Smooth muscle cell (in vitro differentiated cells): ENCODE data around the gene NALCN. TPM values are rescaled to one million over a fixed set of nuclear protein-coding genes. Genes with fewer than 3 reads are reported as not detected.

ENCODE experiments used
- DNase-seq: peaks from one replicate; lab custom pipeline; 2025; ENCODE audit not compliant: unreplicated experiment; lab: John Stamatoyannopoulos, UW
- H2AFZ ChIP-seq: fragments of 200-600 bp; sonication (generic); 2 replicates; pipeline ENCODE4 v1.6.0; 2016; ENCODE audit warnings: antibody characterized with exemption, low read depth, mild to moderate bottlenecking
- H3F3A ChIP-seq: fragments of 200-600 bp; sonication (generic); 2 replicates; pipeline ENCODE4 v1.6.0; 2017; ENCODE audit warnings: antibody characterized with exemption, low read depth
- H3K27ac ChIP-seq: fragments of 200-600 bp; sonication (generic); 2 replicates; pipeline ENCODE4 v1.5.1; 2016; ENCODE audit warnings: low read depth, mild to moderate bottlenecking
- H3K27me3 ChIP-seq: fragments of 200-600 bp; sonication (generic); 2 replicates; pipeline ENCODE4 v1.6.1; 2016; ENCODE audit warnings: low read depth, mild to moderate bottlenecking
- H3K36me3 ChIP-seq: fragments of 200-600 bp; sonication (generic); 2 replicates; pipeline ENCODE4 v1.5.1; 2016; ENCODE audit warnings: low read depth
- H3K4me1 ChIP-seq: fragments of 200-600 bp; sonication (generic); 2 replicates; pipeline ENCODE4 v1.5.1; 2016; ENCODE audit warnings: low read depth
- H3K4me2 ChIP-seq: fragments of 200-600 bp; sonication (generic); 2 replicates; pipeline ENCODE4 v1.6.0; 2016; ENCODE audit warnings: mild to moderate bottlenecking
- H3K4me3 ChIP-seq: fragments of 200-600 bp; sonication (generic); 2 replicates; pipeline ENCODE4 v1.5.1; 2016; ENCODE audit warnings: mild to moderate bottlenecking
- H3K79me2 ChIP-seq: fragments of 200-600 bp; sonication (generic); 2 replicates; pipeline ENCODE4 v1.6.0; 2016; ENCODE audit warnings: low read depth, mild to moderate bottlenecking
- H3K9ac ChIP-seq: fragments of 200-600 bp; sonication (generic); 2 replicates; pipeline ENCODE4 v1.6.0; 2016; ENCODE audit warnings: low read depth
- H3K9me3 ChIP-seq: fragments of 200-600 bp; sonication (generic); replicated peaks from 2 replicates; pipeline ENCODE4 v1.5.1; 2016; ENCODE audit warnings: low read depth
- H4K20me1 ChIP-seq: fragments of 200-600 bp; sonication (generic); 2 replicates; pipeline ENCODE4 v1.6.0; 2016; ENCODE audit warnings: low read depth
- WGBS: methylation state at CpG from one replicate; pipeline ENCODE4 v1.1.7; 2016; ENCODE audit warnings: low lambda C conversion rate; 5-methylcytosine and 5-hydroxymethylcytosine counted together
- polyA plus RNA-seq: library from polyadenylated mRNA; unstranded; fragments of >200 nt; fragmentation: Nextera tagmentation; extraction: Ambion mirVana; gene quantifications from 2 replicates; pipeline ENCODE4 v1.2.1, GENCODE V29; 2016
- total RNA-seq: library from RNA; depleted of rRNA; stranded (reverse); fragments of >200 nt; gene quantifications from 2 replicates; pipeline ENCODE4 v1.2.3, GENCODE V29; 2014
- TF ChIP-seq, protein P1 (sequence below): fragments of 200-600 bp; sonication (generic); IDR thresholded peaks from 2 replicates; pipeline ENCODE4 v1.5.1; 2017; ENCODE audit warnings: borderline replicate concordance, mild to moderate bottlenecking, antibody characterized with exemption; ENCODE audit not compliant: insufficient read depth, poor library complexity, severe bottlenecking

The NALCN gene
- total and polyA plus RNA-seq, 2 experiments from 2014 or later = 4.1 to 6.0 TPM

DNA sequence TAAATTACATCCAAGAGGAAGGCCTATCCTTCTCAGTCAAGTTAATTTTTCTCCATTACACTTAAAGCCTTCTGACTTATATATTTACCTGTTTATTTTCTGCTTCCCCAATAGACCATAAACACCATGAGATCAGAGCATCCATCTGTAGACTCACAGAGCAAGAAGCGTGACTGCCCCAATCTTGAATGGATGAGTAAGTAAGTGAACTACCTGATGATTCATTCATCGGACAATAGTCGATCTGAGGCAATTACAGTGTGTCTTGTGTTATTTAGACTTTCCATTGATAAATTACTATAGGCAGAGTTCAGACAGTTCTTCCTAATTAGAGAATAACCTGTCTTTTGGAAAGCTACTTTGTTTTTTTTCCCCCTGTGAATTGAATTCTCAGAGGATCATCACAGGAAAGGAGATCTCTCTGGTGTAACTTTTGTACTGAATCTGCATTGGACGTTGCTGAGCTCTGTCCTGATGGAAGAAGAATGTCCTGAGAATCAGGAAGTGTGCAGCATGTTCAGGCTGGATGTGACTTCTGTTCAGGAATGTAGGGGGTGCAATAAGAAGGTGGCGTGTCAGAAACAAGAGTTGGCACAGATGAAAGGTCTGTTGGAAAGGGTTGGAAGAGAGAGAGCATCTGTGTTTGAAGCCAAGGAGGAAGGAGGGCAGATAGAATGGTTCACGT lies 367.0 kb downstream of the NALCN start:
- Histone ChIP-seq H3K27ac (no peak overlapping the region), H3K9ac (no peak overlapping the region), H2AFZ (no peak overlapping the region), H3K36me3 (no peaks in the 10 kb centered on the region), H3K27me3 (peaks cover 6% of the 10 kb centered on the region), H3K9me3 (no peaks in the 10 kb centered on the region), H3F3A (no peaks in the 10 kb centered on the region), H3K4me2 (no peak overlapping the region), H3K4me1 (no peaks in the 10 kb centered on the region), H3K4me3 (no peak overlapping the region), H3K79me2 (no peaks in the 10 kb centered on the region), H4K20me1 (no peaks in the 10 kb centered on the region)
- WGBS = 79% methylated on average over 6 of the region's 6 CpGs
- DNase-seq = no peak
- TF ChIP-seq, protein P1, sequence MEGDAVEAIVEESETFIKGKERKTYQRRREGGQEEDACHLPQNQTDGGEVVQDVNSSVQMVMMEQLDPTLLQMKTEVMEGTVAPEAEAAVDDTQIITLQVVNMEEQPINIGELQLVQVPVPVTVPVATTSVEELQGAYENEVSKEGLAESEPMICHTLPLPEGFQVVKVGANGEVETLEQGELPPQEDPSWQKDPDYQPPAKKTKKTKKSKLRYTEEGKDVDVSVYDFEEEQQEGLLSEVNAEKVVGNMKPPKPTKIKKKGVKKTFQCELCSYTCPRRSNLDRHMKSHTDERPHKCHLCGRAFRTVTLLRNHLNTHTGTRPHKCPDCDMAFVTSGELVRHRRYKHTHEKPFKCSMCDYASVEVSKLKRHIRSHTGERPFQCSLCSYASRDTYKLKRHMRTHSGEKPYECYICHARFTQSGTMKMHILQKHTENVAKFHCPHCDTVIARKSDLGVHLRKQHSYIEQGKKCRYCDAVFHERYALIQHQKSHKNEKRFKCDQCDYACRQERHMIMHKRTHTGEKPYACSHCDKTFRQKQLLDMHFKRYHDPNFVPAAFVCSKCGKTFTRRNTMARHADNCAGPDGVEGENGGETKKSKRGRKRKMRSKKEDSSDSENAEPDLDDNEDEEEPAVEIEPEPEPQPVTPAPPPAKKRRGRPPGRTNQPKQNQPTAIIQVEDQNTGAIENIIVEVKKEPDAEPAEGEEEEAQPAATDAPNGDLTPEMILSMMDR = no peak

DNA sequence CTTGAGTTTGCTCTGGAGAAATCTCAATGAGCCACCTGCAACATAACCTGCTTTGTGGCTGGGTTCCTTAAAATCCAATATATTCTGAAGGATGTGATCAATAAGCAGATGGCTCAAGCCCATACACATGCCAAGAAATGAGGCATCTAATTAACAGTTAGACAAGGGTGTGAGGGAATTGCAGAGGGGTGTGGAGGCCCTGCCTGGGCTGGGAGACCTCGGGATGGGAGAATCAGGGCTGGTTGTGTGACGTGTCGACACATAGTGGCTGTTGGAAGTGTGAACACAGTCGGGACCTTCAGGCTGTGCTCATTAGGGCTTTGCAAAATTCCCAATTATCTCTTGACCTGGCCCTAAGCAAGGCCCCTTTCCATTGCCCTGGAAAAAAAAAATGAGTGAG lies 379.8 kb downstream of the NALCN start:
- Histone ChIP-seq H4K20me1 (no peaks in the 10 kb centered on the region), H3K79me2 (no peaks in the 10 kb centered on the region), H2AFZ (no peak overlapping the region), H3K9me3 (no peaks in the 10 kb centered on the region), H3K27ac (no peak overlapping the region), H3K4me3 (no peak overlapping the region), H3F3A (no peaks in the 10 kb centered on the region), H3K36me3 (no peaks in the 10 kb centered on the region), H3K27me3 (no peaks in the 10 kb centered on the region), H3K4me1 (no peaks in the 10 kb centered on the region), H3K9ac (no peak overlapping the region), H3K4me2 (no peak overlapping the region)
- WGBS = 97% methylated on average over 4 of the region's 4 CpGs
- TF ChIP-seq, protein P1 = no peak
- no peak for DNase-seq

- no peaks in the 10 kb centered on the region for H3F3A ChIP-seq
- TF ChIP-seq, protein P1 = no peak
- 88% methylated on average over 6 of the region's 6 CpGs for WGBS
Observed at GRCh38 chr13:101035119-101035620, 381.1 kb downstream of the NALCN start.

More at GRCh38 chr13:101035119-101035620, 381.1 kb downstream of the NALCN start:
- Histone ChIP-seq H3K9me3 (no peaks in the 10 kb centered on the region), H2AFZ (no peak overlapping the region), H3K4me1 (no peaks in the 10 kb centered on the region), H3K27me3 (no peaks in the 10 kb centered on the region), H3K4me3 (no peak overlapping the region), H3K36me3 (no peaks in the 10 kb centered on the region), H3K79me2 (no peaks in the 10 kb centered on the region), H4K20me1 (no peaks in the 10 kb centered on the region), H3K27ac (no peak overlapping the region), H3K4me2 (no peak overlapping the region), H3K9ac (no peak overlapping the region)
- no peak for DNase-seq
